ENCODE data around the gene MAPK7.

Gene MAPK7

DNA sequence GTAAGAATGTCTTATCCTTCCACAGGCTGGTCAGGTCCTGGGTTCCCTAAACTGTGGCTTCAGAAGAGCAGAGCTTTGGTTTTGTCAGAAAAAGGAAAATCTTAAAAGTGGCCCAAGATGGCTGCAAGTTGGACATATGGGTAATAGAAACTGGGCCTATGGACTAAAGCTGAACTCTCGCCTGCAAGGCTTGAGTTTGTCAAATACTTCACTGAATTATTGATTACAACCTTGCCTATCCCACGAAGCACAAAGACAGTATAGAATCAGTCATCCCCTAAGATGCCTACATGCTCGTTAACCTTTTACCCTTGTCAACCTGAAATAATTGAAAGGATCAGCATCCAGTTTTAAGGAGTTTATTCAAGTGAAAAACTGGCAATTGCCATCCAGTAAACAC is 53.4 kb downstream of the MAPK7 start:
- Histone ChIP-seq H3K9me3 (ENCODE audit: low read depth, low read length) (no peaks in the 10 kb centered on the region), H3K4me3 (no peak overlapping the region), H3K36me3 (ENCODE audit: insufficient read depth, low read length) (no peaks in the 10 kb centered on the region), H3K9ac (ENCODE audit: insufficient read length) (no peak overlapping the region), H3K27ac (no peak overlapping the region)
- DNase-seq (ENCODE audit: low read depth, low spot score) = no peak
- TF ChIP-seq EZH2 (IDR thresholded peaks at IDR 0.05) (no peak), POLR2AphosphoS5 (IDR thresholded peaks at IDR 0.05; ENCODE audit: borderline replicate concordance, low read depth, low read length) (no peak), FOXP2 (optimal IDR thresholded peaks at IDR 0.05; ENCODE audit: control extremely low read depth, extremely low read length, insufficient read depth) (no peak)
